ENCODE data around the gene MAP10.

- TF ChIP-seq GATA2 (IDR thresholded peaks at IDR 0.05; ENCODE audit: low read depth, low read length): no peak
- no peak for TF ChIP-seq GATA3 (IDR thresholded peaks at IDR 0.05; ENCODE audit: low read depth, low read length)
Observed at GRCh38 chr1:232792949-232793348, 12.3 kb upstream of the MAP10 start.

Measured in SH-SY5Y (cell line).